Ovary (tissue), 9 donors: ENCODE results near the gene WDR17. TPM values are rescaled to one million over a fixed set of nuclear protein-coding genes. Genes with fewer than 3 reads are reported as not detected.
"Not testable (repeated sequence)": the region's sequence is repeated elsewhere in the genome, so short reads cannot be mapped to it uniquely, and the experiment has no call there.

Source experiments
- DNase-seq, 5 donors: peaks; one replicate each; pipeline ENCODE4 v3.0.0-alpha.2; 2019 to 2020
- H3K27ac ChIP-seq, 2 donors: fragments of 200-600 bp; one replicate each; pipeline versions ENCODE4 v1.5.1 to v1.8.0; 2019 to 2022
- H3K27me3 ChIP-seq: fragments of 200-600 bp; one replicate; pipeline ENCODE4 v1.8.0; 2022
- H3K36me3 ChIP-seq: fragments of 200-600 bp; sonication (generic); one replicate; pipeline ENCODE4 v1.5.1; 2019
- H3K4me1 ChIP-seq: one replicate; pipeline ENCODE4 v1.8.1; 2013; ENCODE audit warnings: mild to moderate bottlenecking, moderate library complexity; ENCODE audit not compliant: insufficient read depth
- H3K4me3 ChIP-seq: fragments of 200-600 bp; sonication (generic); one replicate; pipeline ENCODE4 v1.5.1; 2017
- H3K9me3 ChIP-seq, 2 donors: fragments of 200-600 bp in 1 of 2; sonication (generic) in 1 of 2; one replicate each; pipeline versions ENCODE4 v1.5.1 to v1.8.1; 2013 to 2019; ENCODE audit warnings: mild to moderate bottlenecking in 1 of 2, moderate library complexity in 1 of 2
- CTCF ChIP-seq, 3 donors: fragments of 450-650 bp in 2 of 3; fragments of 200-600 bp in 1 of 3; IDR thresholded peaks; one replicate each; pipeline versions ENCODE4 v1.5.1 to v1.8.0; 2016 to 2022; ENCODE audit warnings: antibody characterized with exemption in 3 of 3, mild to moderate bottlenecking in 1 of 3
- EP300 ChIP-seq: sonication (generic); formaldehyde crosslinking; IDR thresholded peaks from one replicate; pipeline ENCODE4 v1.6.1; 2017; ENCODE audit warnings: antibody characterized with exemption
- POLR2A ChIP-seq: fragments of 450-650 bp; IDR thresholded peaks from one replicate; pipeline ENCODE4 v1.6.1; 2017; ENCODE audit warnings: antibody characterized with exemption, mild to moderate bottlenecking, moderate library complexity
- WGBS, 3 donors: extraction: QIAGEN DNeasy Blood & Tissue Kit in 1 of 3; methylation state at CpG; one replicate each; pipeline versions ENCODE4 v1.1.5 to v1.1.7; 2013 to 2017; 5-methylcytosine and 5-hydroxymethylcytosine counted together
- intact Hi-C, 4 donors: fragments of 100-400 bp; cut with DNase I; formaldehyde crosslinking; loops; one replicate each; pipeline versions ENCODE4 v1.11.0 to v1.15.1; 2022 to 2023
- polyA plus RNA-seq, 2 donors: library from polyadenylated mRNA; stranded (reverse); fragments of 200-250 nt in 1 of 2; fragments of 350-450 nt in 1 of 2; fragmentation: Illumina TruSeq in 1 of 2; extraction: RNeasy Lipid Tissue Mini Kit (QIAGEN cat#74804) in 1 of 2; gene quantifications; one replicate each; pipeline ENCODE4 v1.2.3, GENCODE V29; 2013 to 2014
- total RNA-seq, 7 donors: library from RNA; depleted of rRNA in 2 of 7; stranded (reverse); fragments of >200 nt in 2 of 7; fragmentation: NEBNext Ultra II Directional in 3 of 7; extraction: Animal tissue kit (Norgen Biotek cat#: 25700) in 3 of 7; gene quantifications; one replicate each; pipeline versions ENCODE4 v1.1.0 to v1.2.4, GENCODE V29; 2016 to 2023
- donor health status: DM: no; HTN: no; CAD: no; lungs with moderate emphysema.
- donor health status: DM: no; HTN: no; CAD: no.
- donor health status: Bipolar disorder and iron deficiency.
- donor health status: DM: yes; HTN: yes; CAD: no.
- donor health status: DM: no; HTN: no; CAD: no.
- donor health status: DM: yes; HTN: yes; CAD: no.

The WDR17 gene
- total and polyA plus RNA-seq, 9 donors, result 0.73 to 4.9 (median 2.1) TPM

GRCh38 chr4:176209535-176209934 is 143.9 kb downstream of the WDR17 start:
- no peak for TF ChIP-seq EP300
- TF ChIP-seq POLR2A, result no peak
- TF ChIP-seq CTCF (IDR thresholded peaks at IDR 0.05), result no peak
- Histone ChIP-seq H3K4me1 (no peaks in the 10 kb centered on the region), H3K36me3 (no peaks in the 10 kb centered on the region), H3K27ac (no peak overlapping the region), H3K4me3 (no peak overlapping the region), H3K9me3 (no peaks in the 10 kb centered on the region), H3K27me3 (no peaks in the 10 kb centered on the region)
- no peak for DNase-seq
- 85 to 91% (median 88%) methylated on average over 4 of the region's 4 CpGs for WGBS, 3 donors
- intact Hi-C loops, result no loop called here

- Histone ChIP-seq H3K27ac (no peak overlapping the region), H3K9me3 (no peaks in the 10 kb centered on the region), H3K4me3 (no peak overlapping the region), H3K4me1 (no peaks in the 10 kb centered on the region), H3K36me3 (no peaks in the 10 kb centered on the region), H3K27me3 (no peaks in the 10 kb centered on the region)
- intact Hi-C loops, result no loop called here
- no peak for DNase-seq
- TF ChIP-seq EP300, result no peak
- no peak for TF ChIP-seq CTCF (IDR thresholded peaks at IDR 0.05)
- TF ChIP-seq POLR2A, result no peak
- WGBS, 3 donors, result 89 to 91% (median 90%) methylated on average over 3 of the region's 3 CpGs
Observed at GRCh38 chr4:176210101-176210500, 144.5 kb downstream of the WDR17 start.

GRCh38 chr4:176210579-176211296 is 145.1 kb downstream of the WDR17 start:
- TF ChIP-seq EP300, result no peak
- no peak for TF ChIP-seq CTCF (IDR thresholded peaks at IDR 0.05)
- TF ChIP-seq POLR2A, result no peak
- intact Hi-C loops, result no loop called here
- 83 to 86% (median 83%) methylated on average over 7 of the region's 7 CpGs for WGBS, 3 donors
- Histone ChIP-seq H3K27ac (no peak overlapping the region), H3K27me3 (no peaks in the 10 kb centered on the region), H3K4me3 (no peak overlapping the region), H3K9me3 (no peaks in the 10 kb centered on the region), H3K36me3 (no peaks in the 10 kb centered on the region), H3K4me1 (no peaks in the 10 kb centered on the region)
- DNase-seq, result no peak

- intact Hi-C loops, H3K27ac ChIP-seq, H3K4me1 ChIP-seq, DNase-seq, H3K4me3 ChIP-seq, H3K9me3 ChIP-seq, H3K27me3 ChIP-seq, H3K36me3 ChIP-seq: not testable (repeated sequence)
- 90 to 92% (median 92%) methylated on average over 3 of the region's 3 CpGs for WGBS, 3 donors
Observed at GRCh38 chr4:176212351-176212750, 146.7 kb downstream of the WDR17 start.

- WGBS, 3 donors, result 71 to 78% (median 72%) methylated on average over 2 of the region's 2 CpGs
Observed at GRCh38 chr4:176217510-176217909, 151.9 kb downstream of the WDR17 start.

More at GRCh38 chr4:176217510-176217909, 151.9 kb downstream of the WDR17 start:
- no peak overlapping the region for H3K4me3 ChIP-seq
- H3K9me3 ChIP-seq, result no peaks in the 10 kb centered on the region
- H3K4me1 ChIP-seq, result no peaks in the 10 kb centered on the region
- intact Hi-C loops, result no loop called here
- no peaks in the 10 kb centered on the region for H3K36me3 ChIP-seq
- no peaks in the 10 kb centered on the region for H3K27me3 ChIP-seq
- TF ChIP-seq CTCF (IDR thresholded peaks at IDR 0.05), result no peak
- no peak for TF ChIP-seq EP300
- no peak for TF ChIP-seq POLR2A
- no peak for DNase-seq
- H3K27ac ChIP-seq, result no peak overlapping the region
